KMS-11 (cell line): Measurements from ENCODE around the gene VN1R2.
"Not testable (repeated sequence)": the region's sequence is repeated elsewhere in the genome, so short reads cannot be mapped to it uniquely, and the experiment has no call there.

Experiments used
- H2AFZ ChIP-seq: fragments of 200-600 bp; sonication (generic); 2 replicates; pipeline ENCODE4 v1.6.1; 2016; ENCODE audit warnings: antibody characterized with exemption, mixed run types, low read depth
- H3K27ac ChIP-seq: fragments of 200-600 bp; sonication (generic); 2 replicates; pipeline ENCODE4 v1.6.1; 2016; ENCODE audit warnings: mild to moderate bottlenecking, mixed run types
- H3K27me3 ChIP-seq: fragments of 200-600 bp; sonication (generic); 2 replicates; pipeline ENCODE4 v1.6.1; 2017; ENCODE audit warnings: mild to moderate bottlenecking, low read depth, mixed run types, moderate library complexity; ENCODE audit not compliant: insufficient read depth
- H3K36me3 ChIP-seq: fragments of 200-600 bp; sonication (generic); 2 replicates; pipeline ENCODE4 v1.6.1; 2017; ENCODE audit warnings: mild to moderate bottlenecking, mixed run types; ENCODE audit not compliant: insufficient read depth
- H3K4me1 ChIP-seq: fragments of 200-600 bp; sonication (generic); 2 replicates; pipeline ENCODE4 v1.6.1; 2016; ENCODE audit warnings: mild to moderate bottlenecking, low read depth, mixed run types; ENCODE audit not compliant: poor library complexity, severe bottlenecking
- H3K4me2 ChIP-seq: fragments of 200-600 bp; sonication (generic); 2 replicates; pipeline ENCODE4 v1.7.0; 2016; ENCODE audit warnings: mild to moderate bottlenecking, mixed run types
- H3K4me3 ChIP-seq: fragments of 200-600 bp; sonication (generic); IDR thresholded peaks from 2 replicates; pipeline ENCODE4 v1.6.1; 2017; ENCODE audit warnings: low read depth, low read length, mixed read lengths; ENCODE audit not compliant: insufficient read depth
- H3K79me2 ChIP-seq: fragments of 200-600 bp; sonication (generic); 2 replicates; pipeline ENCODE4 v1.6.1; 2016; ENCODE audit warnings: low read depth, mixed run types; ENCODE audit not compliant: insufficient read depth
- H3K9ac ChIP-seq: fragments of 200-600 bp; sonication (generic); 2 replicates; pipeline ENCODE4 v1.6.1; 2016; ENCODE audit warnings: mild to moderate bottlenecking, mixed run types
- H4K20me1 ChIP-seq: fragments of 200-600 bp; sonication (generic); 2 replicates; pipeline ENCODE4 v1.6.1; 2016; ENCODE audit warnings: mild to moderate bottlenecking, mixed run types; ENCODE audit not compliant: insufficient read depth
- CTCF ChIP-seq: fragments of 200-600 bp; sonication (generic); conservative IDR thresholded peaks from 2 replicates; pipeline ENCODE4 v1.6.1; 2017; ENCODE audit warnings: low read depth, mild to moderate bottlenecking, antibody characterized with exemption, low read length, moderate library complexity, mixed read lengths

The VN1R2 gene

GRCh38 chr19:53294786-53295441 is 36.8 kb downstream of the VN1R2 start:
- no peak overlapping the region for H3K4me2 ChIP-seq
- H2AFZ ChIP-seq = no peak overlapping the region
- no peaks in the 10 kb centered on the region for H4K20me1 ChIP-seq
- no peak overlapping the region for H3K27ac ChIP-seq
- no peaks in the 10 kb centered on the region for H3K27me3 ChIP-seq
- no peaks in the 10 kb centered on the region for H3K36me3 ChIP-seq
- TF ChIP-seq CTCF = no peak
- H3K9ac ChIP-seq = no peak overlapping the region
- no peak overlapping the region for H3K4me3 ChIP-seq
- no peaks in the 10 kb centered on the region for H3K4me1 ChIP-seq
- H3K79me2 ChIP-seq = no peaks in the 10 kb centered on the region

GRCh38 chr19:53301341-53301740 is 43.2 kb downstream of the VN1R2 start:
- not testable (repeated sequence) for H3K36me3 ChIP-seq, H3K79me2 ChIP-seq, H3K4me3 ChIP-seq, H3K4me1 ChIP-seq, H2AFZ ChIP-seq, H3K27me3 ChIP-seq, H3K9ac ChIP-seq, H4K20me1 ChIP-seq, H3K27ac ChIP-seq, H3K4me2 ChIP-seq

- Histone ChIP-seq H4K20me1 (no peaks in the 10 kb centered on the region), H3K27me3 (no peaks in the 10 kb centered on the region; the same call in 1 of the 2 replicates), H3K4me1 (no peaks in the 10 kb centered on the region), H3K36me3 (no peaks in the 10 kb centered on the region), H3K27ac (no peak overlapping the region), H3K4me2 (no peak overlapping the region), H3K79me2 (no peaks in the 10 kb centered on the region), H3K9ac (no peak overlapping the region), H2AFZ (no peak overlapping the region), H3K4me3 (no peak overlapping the region)
- TF ChIP-seq CTCF = no peak
Measured at GRCh38 chr19:53308339-53308811, 50.3 kb downstream of the VN1R2 start.
